ENCODE measurements around the gene ATG4B.

DNA sequence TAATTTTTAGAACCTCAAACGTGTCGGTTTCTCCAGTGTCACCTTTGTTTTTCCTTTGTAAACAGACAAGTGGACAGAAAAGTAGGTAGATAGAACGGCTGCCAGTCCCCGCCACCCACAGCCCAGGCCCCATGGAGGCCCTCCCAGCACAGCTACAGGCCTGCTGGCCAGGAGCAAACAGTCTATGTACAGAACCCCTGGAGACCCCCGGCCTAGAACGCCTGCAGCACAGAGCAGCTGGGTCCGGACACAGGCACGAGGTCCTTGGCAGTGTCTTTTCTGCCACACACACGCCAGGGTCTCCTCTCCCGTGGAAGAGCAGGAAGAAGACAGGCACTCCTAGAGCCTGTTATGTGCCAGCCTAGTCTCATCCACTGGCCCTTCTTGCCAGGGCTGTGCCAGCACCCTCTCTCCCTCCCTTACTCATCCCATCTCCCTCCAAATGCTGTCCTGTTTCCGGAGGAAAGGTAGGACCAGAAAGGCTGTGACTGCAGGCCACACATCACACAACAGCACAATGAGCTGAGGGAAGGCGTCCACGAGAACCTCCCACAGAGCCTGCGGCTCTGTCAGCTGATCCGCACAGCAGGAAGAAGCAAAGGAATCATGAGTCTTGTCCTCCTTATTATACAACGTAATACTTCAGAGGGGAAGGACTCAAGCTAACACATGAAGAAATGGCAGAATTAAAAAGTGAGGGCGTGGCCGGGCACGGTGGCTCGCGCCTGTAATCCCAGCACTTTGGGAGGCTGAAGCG lies 41.5 kb downstream of the ATG4B start:
- TF ChIP-seq, protein P1, sequence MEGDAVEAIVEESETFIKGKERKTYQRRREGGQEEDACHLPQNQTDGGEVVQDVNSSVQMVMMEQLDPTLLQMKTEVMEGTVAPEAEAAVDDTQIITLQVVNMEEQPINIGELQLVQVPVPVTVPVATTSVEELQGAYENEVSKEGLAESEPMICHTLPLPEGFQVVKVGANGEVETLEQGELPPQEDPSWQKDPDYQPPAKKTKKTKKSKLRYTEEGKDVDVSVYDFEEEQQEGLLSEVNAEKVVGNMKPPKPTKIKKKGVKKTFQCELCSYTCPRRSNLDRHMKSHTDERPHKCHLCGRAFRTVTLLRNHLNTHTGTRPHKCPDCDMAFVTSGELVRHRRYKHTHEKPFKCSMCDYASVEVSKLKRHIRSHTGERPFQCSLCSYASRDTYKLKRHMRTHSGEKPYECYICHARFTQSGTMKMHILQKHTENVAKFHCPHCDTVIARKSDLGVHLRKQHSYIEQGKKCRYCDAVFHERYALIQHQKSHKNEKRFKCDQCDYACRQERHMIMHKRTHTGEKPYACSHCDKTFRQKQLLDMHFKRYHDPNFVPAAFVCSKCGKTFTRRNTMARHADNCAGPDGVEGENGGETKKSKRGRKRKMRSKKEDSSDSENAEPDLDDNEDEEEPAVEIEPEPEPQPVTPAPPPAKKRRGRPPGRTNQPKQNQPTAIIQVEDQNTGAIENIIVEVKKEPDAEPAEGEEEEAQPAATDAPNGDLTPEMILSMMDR (IDR thresholded peaks at IDR 0.05), result no peak
- TF ChIP-seq POLR2AphosphoS5 (IDR thresholded peaks at IDR 0.05), result no peak

All from esophagus muscularis mucosa (tissue), 3 donors.